Activated effector memory CD4-positive, alpha-beta T cell treated with anti-CD3 and anti-CD28 coated beads, Interleukin-2, amount 50 U/mL, for 16 hours (primary cell): Measurements from ENCODE around the gene CGB8.
"Not testable (repeated sequence)": the region's sequence is repeated elsewhere in the genome, so short reads cannot be mapped to it uniquely, and the experiment has no call there.

Experiments used
- DNase-seq: peaks from one replicate; pipeline ENCODE4 v3.0.0-alpha.2; 2020

Gene CGB8

DNA sequence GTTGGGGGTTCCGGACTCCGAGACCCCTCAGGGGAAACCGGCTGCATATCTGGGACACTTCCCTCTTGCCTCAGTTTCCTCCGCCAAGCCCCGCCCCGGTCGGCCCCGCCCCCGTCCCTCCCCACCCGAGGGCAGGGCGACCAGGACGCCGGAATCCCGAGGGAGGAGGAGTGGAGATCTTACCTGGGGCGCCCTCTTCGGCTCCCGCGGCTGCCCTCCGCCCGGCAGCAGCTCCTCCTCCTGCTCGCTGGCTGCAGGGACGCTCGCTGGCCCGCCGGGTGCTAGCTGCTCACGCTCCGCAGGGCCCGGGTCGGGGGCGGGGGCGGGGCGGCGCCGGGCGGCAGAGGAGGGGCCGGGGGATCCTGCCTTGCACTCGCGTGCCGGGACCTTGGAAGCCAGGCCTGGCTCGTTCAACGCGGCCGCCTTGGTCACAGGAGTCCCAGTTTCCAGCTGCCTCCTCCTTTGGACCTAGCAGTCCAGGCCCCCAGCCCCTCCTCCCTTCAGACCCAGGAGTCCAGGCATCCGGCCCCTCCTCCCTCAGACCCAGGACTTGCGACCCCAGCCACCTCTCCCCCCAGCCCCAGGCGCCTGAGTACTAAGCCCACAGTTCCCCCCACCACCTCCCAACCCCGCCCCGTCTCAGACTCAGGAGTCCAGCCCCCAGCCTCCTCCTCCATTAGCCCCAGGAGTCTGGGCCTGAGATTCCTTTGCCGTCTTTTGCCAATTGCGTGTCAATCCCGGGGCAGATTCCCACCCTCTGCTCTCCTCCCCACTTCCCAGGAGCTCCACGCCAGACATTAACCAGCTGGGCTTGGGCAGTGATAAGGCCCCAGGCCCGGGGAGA lies 16.1 kb upstream of the CGB8 start, which contains the start of gene NTF4:
NTF4 (minus strand) TSS at position 51 of the 844 bp plus-strand sequence. CDS start 2,821 bp downstream, outside the sequence.
- no peak for DNase-seq

DNA sequence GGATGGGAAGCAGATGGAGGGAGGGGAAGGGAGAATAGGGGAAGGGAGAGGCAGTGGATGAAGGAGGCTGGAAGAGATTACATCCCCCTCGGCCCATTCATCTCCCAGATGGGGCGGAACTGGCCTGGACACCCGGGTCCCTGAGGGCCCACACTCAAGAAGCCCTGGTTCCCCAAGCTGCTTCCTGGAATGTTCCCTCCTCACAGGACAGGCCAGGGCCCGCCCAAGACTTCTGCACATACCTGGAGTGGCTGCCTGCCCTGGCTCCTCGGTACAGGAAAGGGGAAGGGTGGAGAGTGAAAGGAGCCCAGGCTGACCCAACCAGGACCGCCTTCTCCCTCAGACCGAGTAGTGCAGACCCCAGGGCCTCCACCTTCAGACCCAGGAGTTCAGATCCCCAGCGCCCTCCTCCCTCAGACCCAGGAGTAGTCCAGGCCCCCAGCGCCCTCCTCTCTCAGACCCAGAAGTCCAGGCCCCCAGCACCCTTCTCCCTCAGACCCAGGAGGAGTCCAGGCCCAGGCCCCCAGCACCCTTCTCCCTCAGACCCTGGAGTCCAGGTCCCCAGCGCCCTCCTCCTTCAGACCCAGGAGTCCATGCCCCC lies 15.2 kb upstream of the CGB8 start:
- no peak for DNase-seq

DNA sequence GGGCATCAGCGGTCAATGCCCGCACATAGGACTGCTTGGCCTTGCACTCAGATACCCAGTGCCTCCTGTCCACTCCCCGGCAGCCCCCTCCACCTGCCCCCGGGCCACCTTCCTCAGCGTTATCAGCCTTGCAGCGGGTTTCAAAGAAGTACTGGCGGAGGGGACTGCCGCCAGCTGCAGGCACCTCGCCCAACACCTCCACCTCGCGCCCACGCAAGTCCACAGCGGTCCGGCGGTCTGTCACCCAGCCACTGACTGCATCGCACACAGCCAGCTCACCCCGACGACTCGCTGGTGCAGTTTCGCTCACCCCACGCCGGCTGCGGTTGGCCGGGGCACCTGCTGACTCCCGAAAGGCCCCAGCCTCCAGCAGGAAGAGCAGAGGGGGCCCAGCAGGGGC lies 12.5 kb upstream of the CGB8 start:
- no peak for DNase-seq

DNA sequence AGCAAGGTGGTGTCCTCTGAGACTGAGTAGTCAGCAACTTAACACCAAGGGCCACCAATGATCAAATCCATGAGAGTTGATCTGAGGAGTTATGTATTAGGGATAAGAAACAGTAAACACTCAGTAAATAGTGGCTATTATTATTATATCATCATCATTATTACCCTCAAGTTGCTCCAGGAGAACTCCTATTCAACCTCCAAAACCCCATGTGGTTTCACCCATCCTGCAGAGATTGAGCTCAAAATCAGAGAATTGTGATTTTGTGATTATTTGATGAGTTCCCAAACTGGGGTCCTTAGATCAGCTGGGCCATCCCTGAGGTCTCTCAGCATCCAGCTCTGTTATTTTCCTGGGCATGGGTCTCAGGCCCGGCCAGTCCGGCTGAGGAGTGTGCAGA lies 12.1 kb upstream of the CGB8 start:
- DNase-seq = no peak

DNA sequence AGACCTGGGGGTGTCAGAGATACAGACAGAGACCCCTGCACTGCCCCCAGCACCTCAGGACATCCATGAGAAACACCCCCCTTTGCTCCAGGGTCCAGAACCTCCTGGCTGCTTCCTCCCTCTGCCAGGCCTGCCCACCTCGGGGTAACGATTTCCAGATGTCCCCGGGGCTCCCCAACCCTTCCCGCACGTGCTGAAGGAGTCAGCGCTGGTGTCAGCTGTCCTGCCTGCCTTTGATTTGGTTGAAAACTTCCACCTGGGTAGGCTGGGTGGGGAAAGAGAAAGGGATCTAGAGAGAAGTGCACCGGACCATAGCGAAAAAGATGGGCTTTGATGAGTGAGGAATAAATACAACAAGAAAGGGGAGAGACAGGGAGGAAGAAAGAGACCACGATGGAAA lies 10.1 kb upstream of the CGB8 start:
- DNase-seq = no peak

DNA sequence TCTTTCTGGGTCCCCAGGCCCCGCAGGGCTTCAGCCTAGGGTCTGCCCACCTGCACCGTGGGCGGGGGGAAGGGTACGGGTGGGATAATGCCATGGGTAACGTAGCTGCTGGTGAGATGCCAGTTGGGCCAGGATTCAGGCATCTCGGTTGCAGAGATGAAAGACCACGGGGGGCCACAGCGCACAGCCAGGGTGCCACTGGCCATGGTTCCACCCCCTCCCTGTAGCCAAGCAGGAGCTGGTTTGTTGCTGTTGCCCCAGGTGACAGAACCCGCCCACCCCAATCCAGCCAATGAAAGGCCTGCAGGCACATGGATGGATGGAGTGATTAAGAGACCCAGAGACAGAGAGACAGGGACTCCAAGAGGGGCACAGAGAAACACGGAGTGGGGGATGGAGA lies 9.7 kb upstream of the CGB8 start:
- DNase-seq = no peak

DNA sequence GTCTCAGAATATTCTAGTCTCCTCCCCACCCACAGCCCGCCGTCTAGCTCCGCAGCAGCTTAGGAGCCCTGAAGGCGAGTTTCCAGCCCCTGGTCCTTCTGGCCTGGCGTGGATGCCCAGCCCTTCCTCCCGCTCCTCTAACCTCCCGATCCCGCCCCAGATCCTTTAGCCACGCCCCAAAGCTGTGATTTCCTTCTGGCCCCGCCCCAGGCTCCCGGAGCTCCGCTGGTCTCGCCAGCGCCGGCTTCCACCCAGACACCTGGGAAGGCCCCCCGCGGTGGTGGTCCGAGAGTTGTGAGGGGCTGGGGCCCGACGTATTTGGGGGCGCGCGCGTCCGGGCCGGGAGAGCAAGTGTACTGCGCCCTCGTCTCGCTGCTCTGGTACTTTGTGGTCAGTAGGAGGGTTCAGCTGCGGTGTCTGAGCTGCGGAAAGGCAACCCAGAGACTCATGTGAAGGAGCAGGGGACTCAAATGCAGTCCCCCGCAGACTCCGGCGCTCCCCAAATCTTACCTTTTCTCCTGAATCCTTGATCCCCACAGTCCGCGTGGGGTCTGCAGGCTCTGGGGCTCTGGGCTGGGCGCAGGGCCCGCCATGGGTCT lies 8.8 kb upstream of the CGB8 start, which contains the start of gene CGB7:
CGB7 (minus strand) TSS at position 114 of the 599 bp plus-strand sequence. CDS start 2,374 bp downstream, outside the sequence.
- peak; percentile 80 for DNase-seq

DNA sequence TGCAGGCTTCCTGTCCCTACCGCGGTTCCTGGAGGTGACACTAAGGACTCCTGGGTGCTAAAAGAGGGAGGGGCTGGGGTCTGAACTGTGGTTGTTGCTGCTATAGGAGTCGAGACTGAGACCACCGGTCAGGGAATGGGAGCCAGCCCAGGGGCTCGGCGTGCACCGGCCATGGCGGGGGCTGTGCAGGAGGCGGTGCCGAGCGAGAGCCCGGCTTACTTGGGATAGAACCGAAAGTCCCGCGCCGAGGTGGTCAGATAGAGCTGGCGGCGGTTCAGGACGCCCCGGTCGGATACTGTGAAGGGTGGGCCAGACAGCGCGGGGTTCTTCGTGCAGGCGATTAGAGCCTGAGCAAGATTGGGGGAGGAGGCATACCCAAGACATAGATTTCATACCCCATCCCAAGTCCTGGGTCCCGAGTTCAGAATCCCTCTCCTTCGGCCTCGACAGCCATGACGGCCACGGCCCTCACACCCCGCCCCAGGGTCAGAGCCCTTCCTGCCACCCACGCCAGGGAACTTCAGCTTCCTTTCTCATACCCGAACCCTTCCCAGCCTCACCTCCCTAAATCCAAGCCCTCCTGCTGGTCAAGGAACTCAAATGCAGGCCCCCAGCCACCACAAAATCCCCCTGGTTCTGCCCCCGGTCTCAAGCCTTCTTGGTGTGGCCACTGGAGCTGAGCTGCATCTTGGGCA lies 8.1 kb upstream of the CGB8 start:
- not testable (repeated sequence) for DNase-seq

DNA sequence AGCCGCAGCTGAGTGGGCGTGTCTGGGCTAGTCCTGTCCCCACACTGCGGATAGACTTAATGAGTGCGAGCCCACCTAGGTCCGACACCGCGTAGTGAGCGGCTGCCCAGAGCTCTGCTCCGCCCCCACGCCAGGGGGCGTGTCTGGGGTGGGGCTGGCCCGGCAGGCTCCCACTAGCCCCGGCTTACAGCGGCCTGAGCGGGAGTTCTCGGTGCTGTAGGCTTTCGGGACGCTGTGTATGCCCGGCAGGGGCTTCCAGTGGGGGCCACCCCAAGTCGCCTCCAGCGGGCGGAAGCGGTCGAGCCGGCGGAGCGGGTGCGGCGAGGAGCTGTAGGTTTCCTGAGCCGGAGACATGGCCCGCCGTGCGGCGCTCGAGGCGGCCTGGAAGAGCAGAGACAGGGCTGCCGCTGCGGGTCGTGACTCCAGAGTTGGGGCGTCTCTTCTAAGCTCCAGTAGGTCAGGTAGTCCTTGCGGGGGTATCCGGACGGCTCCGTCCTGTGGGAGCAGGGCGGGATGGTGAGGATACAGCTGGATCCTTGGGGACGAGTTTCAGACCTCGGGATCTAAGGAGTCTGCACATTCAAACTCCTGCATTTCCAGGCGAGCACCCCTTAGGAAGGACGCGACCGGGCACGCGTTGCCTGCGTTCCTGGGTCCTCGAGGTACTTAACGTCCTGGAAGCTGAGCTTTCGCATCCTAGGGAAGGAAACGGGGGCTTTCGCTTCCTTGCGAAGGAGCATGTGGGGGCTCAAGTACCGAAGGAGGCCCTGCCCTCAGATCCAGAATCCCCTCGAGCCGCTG lies 7.4 kb upstream of the CGB8 start:
- peak; percentile 85 for DNase-seq

DNA sequence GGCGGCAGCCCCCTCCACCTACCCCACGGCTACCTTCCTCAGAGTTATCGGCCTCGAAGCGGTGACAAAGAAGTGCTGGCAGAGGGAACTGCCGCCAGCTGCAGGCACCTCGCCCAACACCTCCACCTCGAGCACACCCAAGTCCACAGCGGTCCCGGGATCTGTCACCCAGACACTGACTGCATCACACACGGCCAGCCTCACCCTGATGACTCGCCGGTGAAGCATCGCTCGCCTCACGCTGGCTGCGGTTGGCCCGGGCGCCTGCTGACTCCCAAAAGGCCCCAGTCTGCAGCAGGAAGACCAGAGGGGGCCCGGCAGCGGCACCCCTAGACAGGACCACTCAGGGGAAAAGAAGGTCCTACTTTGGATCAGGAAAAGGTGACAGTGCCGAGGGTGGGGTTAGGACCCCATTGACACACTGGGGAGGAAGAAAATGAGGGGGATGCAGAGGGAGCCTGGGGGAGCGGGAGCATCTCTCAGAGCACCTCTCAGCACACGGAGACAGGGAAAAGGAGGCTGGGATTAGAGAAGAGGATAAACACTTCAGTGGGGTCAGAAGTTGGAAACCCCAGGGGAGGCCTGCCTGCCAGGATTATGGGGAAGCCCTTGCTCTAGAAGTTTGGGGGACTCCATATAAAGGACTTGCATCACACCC lies 1.6 kb upstream of the CGB8 start:
- DNase-seq = not testable (repeated sequence)

DNA sequence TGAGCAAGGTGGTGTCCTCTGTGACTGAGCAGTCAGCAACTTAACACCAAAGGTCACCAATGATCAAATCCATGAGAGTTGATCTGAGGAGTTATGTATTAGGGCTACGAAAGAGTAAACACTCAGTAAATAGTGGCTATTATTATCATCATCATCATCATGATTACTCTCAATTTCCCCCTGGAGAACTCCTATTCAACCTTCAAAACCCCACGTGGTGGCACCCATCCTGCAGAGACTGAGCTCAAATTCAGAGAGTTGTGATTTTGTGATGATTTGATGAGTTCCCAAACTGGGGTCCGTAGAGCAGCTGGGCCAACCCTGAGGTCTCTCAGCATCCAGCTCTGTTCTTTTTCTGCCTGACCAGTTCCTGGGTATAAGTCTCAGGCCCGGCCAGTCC lies 923 bp upstream of the CGB8 start:
- not testable (repeated sequence) for DNase-seq

DNA sequence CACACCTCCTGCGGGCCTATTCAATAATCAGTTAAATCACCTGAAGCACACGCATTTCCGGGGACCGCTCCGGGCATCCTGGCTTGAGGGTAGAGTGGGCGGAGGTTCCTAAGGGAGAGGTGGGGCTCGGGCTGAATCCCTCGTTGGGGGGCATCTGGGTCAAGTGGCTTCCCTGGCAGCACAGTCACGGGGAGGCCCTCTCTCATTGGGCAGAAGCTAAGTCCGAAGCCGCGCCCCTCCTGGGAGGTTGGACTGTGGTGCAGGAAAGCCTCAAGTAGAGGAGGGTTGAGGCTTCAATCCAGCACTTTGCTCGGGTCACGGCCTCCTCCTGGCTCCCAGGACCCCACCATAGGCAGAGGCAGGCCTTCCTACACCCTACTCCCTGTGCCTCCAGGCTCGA lies 5.4 kb downstream of the CGB8 start, which contains the start of gene CGB5:
CGB5 (plus strand) TSS at position 301 of the 400 bp plus-strand sequence. CDS start 362 bp downstream, outside the sequence.
- DNase-seq = not testable (repeated sequence)

DNA sequence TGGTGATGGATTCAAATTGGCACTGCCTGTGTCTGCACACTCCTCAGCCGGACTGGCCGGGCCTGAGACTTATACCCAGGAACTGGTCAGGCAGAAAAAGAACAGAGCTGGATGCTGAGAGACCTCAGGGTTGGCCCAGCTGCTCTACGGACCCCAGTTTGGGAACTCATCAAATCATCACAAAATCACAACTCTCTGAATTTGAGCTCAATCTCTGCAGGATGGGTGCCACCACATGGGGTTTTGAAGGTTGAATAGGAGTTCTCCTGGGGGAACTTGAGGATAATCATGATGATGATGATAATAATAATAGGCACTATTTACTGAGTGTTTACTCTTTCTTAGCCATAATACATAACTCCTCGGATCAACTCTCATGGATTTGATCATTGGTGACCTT lies 6.2 kb downstream of the CGB8 start:
- DNase-seq = not testable (repeated sequence)

DNA sequence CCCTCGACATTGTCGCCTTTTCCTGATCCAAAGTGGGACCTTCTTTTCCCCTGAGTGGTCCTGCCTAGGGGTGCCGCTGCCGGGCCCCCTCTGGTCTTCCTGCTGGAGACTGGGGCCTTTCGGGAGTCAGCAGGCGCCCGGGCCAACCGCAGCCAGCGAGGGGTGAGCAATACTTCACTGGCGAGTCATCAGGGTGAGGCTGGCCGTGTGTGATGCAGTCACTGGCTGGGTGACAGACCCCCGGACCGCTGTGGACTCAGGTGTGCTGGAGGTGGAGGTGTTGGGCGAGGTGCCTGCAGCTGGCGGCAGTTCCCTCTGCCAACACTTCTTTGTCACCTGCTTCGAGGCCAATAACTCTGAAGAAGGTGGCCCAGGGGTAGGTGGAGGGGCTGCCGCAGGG lies 6.7 kb downstream of the CGB8 start:
- no peak for DNase-seq

DNA sequence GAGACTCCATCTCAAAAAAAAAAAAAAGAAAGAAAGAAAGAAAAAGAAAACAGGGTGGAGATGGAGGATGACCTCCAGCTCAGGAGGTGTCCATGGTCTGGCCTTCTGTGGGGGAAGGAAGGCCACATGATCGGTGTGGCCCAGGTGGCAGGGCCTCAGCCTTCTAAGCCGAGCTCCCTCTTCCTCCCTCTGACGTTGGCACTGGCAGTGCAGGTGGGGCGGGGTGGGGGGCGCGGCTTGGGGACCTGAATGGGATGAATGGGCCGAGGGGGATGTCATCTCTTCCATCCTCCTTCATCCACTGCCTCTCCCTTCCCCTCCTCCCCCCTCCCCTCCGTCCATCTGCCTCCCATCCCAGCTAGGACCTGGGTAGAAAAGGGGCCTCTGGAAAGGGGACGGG lies 9.2 kb downstream of the CGB8 start:
- DNase-seq = not testable (repeated sequence)

DNA sequence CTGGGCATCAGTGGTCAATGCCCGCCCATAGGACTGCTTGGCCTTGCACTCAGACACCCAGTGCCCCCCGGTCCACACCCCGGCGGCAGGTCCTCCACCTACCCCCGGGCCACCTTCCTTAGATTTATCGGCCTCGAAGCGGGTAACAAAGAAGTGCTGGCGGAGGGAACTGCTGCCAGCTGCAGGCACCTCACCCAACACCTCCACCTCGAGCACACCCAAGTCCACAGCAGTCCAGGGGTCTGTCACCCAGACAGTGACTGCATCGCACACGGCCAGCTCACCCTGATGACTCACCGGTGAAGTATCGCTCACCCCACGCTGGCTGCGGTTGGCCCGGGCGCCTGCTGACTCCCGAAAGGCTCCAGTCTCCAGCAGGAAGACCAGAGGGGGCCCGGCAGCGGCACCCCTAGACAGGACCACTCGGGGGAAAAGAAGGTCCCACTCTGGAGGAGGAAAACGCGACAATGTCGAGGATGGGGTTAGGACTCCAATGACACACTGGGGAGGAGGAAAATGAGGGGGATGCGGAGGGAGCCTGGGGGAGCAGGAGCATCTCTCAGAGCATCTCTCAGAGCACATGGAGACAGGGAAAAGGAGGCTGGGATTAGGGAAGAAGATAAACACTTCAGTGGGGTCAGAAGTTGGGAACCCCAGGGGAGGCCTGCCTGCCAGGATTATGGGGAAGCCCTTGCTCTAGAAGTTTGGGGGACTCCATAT lies 10.2 kb downstream of the CGB8 start:
- DNase-seq = not testable (repeated sequence)

DNA sequence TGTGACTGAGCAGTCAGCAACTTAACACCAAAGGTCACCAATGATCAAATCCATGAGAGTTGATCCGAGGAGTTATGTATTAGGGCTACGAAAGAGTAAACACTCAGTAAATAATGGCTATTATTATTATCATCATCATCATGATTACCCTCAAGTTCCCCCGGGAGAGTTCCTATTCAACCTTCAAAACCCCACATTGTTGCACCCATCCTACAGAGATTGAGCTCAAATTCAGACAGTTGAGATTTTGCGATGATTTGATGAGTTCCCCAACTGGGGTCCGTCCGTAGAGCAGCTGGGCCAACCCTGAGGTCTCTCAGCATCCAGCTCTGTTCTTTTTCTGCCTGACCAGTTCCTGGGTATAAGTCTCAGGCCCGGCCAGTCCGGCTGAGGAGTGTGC lies 10.8 kb downstream of the CGB8 start:
- not testable (repeated sequence) for DNase-seq

DNA sequence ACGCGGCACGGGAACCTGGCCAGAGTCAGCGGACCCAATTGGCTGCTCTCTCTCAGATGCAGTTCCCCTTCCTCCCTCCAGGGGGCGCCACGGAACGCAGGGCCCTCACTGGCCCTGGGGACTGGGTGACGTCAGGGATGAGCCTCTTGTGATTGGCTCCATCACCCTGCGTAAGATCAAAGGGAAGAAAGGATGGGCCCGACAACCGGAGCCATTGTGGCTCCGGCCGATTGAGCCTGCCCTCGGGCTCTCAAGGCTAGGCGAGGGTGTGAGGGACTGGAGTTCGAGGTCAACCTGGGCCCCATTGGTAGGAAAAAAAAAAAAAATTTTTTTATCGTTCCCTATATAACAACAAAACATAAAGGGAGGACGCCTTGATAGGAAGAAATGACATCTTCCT lies 12.1 kb downstream of the CGB8 start, which contains the start of gene CGB1:
CGB1 (minus strand) TSS at position 81 of the 400 bp plus-strand sequence. CDS start 184 bp downstream, outside the sequence.
- peak; percentile 72 for DNase-seq

DNA sequence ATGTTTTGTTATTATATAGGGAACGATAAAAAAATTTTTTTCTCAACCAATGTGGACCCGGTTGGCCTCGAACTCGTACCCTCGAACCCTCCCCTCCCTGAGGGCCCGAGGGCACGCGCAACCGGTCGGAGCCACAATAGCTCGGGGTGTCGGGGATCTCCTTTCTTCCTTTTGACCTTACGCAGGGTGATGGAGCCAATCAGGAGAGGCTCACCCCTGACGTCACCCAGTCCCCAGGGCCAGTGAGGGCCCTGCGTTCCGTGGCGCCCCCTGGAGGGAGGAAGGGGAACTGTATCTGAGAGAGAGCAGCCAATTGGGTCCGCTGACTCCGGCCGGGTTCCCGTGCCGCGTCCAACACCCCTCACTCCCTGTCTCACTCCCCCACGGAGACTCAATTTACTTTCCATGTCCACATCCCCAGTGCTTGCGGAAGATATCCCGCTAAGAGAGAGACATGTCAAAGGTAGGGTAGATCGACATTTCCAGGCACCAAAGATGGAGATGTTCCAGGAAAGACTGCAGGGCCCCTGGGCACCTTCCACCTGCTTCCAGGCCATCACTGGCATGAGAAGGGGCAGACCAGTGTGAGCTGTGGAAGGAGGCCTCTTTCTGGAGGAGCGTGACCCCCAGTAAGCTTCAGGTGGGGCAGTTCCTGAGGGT lies 17.1 kb downstream of the CGB8 start, which contains the start of gene CGB2:
CGB2 (plus strand) TSS at position 249 of the 660 bp plus-strand sequence; CDS start at position 455, 206 bp downstream.
- peak; percentile 80 for DNase-seq

DNA sequence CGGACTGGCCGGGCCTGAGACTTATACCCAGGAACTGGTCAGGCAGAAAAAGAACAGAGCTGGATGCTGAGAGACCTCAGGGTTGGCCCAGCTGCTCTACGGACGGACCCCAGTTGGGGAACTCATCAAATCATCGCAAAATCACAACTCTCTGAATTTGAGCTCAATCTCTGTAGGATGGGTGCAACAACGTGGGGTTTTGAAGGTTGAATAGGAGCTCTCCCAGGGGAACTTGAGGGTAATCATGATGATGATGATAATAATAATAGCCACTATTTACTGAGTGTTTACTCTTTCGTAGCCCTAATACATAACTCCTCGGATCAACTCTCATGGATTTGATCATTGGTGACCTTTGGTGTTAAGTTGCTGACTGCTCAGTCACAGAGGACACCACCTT lies 18.6 kb downstream of the CGB8 start:
- DNase-seq = not testable (repeated sequence)
